A549 (cell line): ENCODE results near the gene CBX4. TPM values are rescaled to one million over a fixed set of nuclear protein-coding genes. Genes with fewer than 3 reads are reported as not detected.
A peak's percentile ranks its signal among the peaks of the same experiment; 100 is the strongest.

Experiments
- ATAC-seq, 2 experiments: fragments of 200-7000 bp in 1 of 2; fragments of >200 bp in 1 of 2; cut with Nextera tagmentation in 1 of 2; cut with Tn5 transposase in 1 of 2; 3 replicates each; pipeline versions ENCODE4 v1.8.0 to v1.9.1; 2018 to 2020; ENCODE audit warnings: mild to moderate bottlenecking in 1 of 2, moderate library complexity in 1 of 2
- CTCF ChIA-PET: fragments of 300-600 bp; sonication (Branson Sonifier 250); formaldehyde crosslinking; extraction: SDS; loops from one replicate; lab custom pipeline; 2021; ENCODE audit warnings: antibody characterized with exemption, inconsistent platforms; lab: Yijun Ruan, JAX
- POLR2A ChIA-PET: fragments of 350-600 bp; formaldehyde crosslinking; extraction: SDS; loops from one replicate; lab custom pipeline; 2021; ENCODE audit warnings: antibody characterized with exemption, inconsistent platforms; lab: Yijun Ruan, JAX
- DNase-seq, 2 experiments: peaks; one replicate each; pipeline versions ENCODE4 v3.0.0 to v3.0.0-alpha.2; 2011 to 2016; ENCODE audit warnings: low read depth in 1 of 2, low spot score in 1 of 2
- FAIRE-seq: peaks from 2 replicates; lab custom pipeline; 2011; peaks lifted over from hg19 to GRCh38; lab: Jason Lieb, UNC
- H3K27ac ChIP-seq, 2 experiments: fragments of >200 bp; sonication (Bioruptor Twin); formaldehyde crosslinking; 3 replicates each; pipeline ENCODE4 v1.5.1; 2016 to 2017
- H3K4me1 ChIP-seq: fragments of >200 bp; sonication (Bioruptor Twin); formaldehyde crosslinking; 3 replicates; pipeline ENCODE4 v1.6.1; 2016
- H3K4me2 ChIP-seq: fragments of >200 bp; sonication (Bioruptor Twin); formaldehyde crosslinking; 3 replicates; pipeline ENCODE4 v1.6.1; 2016
- H3K4me3 ChIP-seq: fragments of >200 bp; sonication (Bioruptor Twin); formaldehyde crosslinking; 3 replicates; pipeline ENCODE4 v1.5.1; 2016
- H3K9me3 ChIP-seq: fragments of >200 bp; sonication (Bioruptor Twin); formaldehyde crosslinking; 3 replicates; pipeline ENCODE4 v1.6.1; 2016
- CBX2 ChIP-seq: fragments of 200-600 bp; sonication (generic); IDR thresholded peaks from 2 replicates; pipeline ENCODE4 v1.6.1; 2016; ENCODE audit warnings: low read depth, mild to moderate bottlenecking, borderline replicate concordance
- CHD2 ChIP-seq: fragments of 150-350 bp; IDR thresholded peaks from 2 replicates; pipeline ENCODE4 v1.6.1; 2014; ENCODE audit warnings: low read length; ENCODE audit not compliant: partially characterized antibody
- EHF ChIP-seq: fragments of 250-450 bp; sonication (Bioruptor Pico); IDR thresholded peaks from 2 replicates; pipeline ENCODE4 v1.5.0; 2020; ENCODE audit warnings: mild to moderate bottlenecking
- EHMT2 ChIP-seq: fragments of 200-600 bp; sonication (generic); IDR thresholded peaks from 2 replicates; pipeline ENCODE4 v1.6.1; 2016; ENCODE audit warnings: antibody characterized with exemption, low read depth, mild to moderate bottlenecking, moderate library complexity
- ELK1 ChIP-seq: fragments of 150-350 bp; IDR thresholded peaks from 2 replicates; pipeline ENCODE4 v1.6.1; 2014; ENCODE audit warnings: low read depth, mild to moderate bottlenecking, low read length
- EP300 ChIP-seq, 2 experiments: fragments of >200 bp; sonication (Bioruptor Twin); formaldehyde crosslinking; IDR thresholded peaks; 2 replicates in 1 of 2; 3 replicates in 1 of 2; pipeline ENCODE4 v1.6.1; 2016 to 2017
- FOSB ChIP-seq: fragments of 250-450 bp; sonication (Bioruptor Pico); IDR thresholded peaks from 2 replicates; pipeline ENCODE4 v1.5.0; 2020; ENCODE audit warnings: mild to moderate bottlenecking, moderate library complexity
- GATA3 ChIP-seq: IDR thresholded peaks from 2 replicates; pipeline ENCODE4 v1.6.1; 2012; ENCODE audit warnings: borderline replicate concordance
- HOXB13 ChIP-seq: fragments of 250-450 bp; sonication (Bioruptor Pico); IDR thresholded peaks from 2 replicates; pipeline ENCODE4 v1.5.0; 2020; ENCODE audit warnings: low read depth, mild to moderate bottlenecking, moderate library complexity
- HOXB5 ChIP-seq: fragments of 250-450 bp; sonication (Bioruptor Pico); IDR thresholded peaks from 2 replicates; pipeline ENCODE4 v1.5.0; 2020; ENCODE audit warnings: mild to moderate bottlenecking, moderate library complexity
- JUNB ChIP-seq: fragments of >200 bp; sonication (Bioruptor Twin); formaldehyde crosslinking; IDR thresholded peaks from 2 replicates; pipeline ENCODE4 v1.6.1; 2016
- MAZ ChIP-seq: fragments of 150-350 bp; IDR thresholded peaks from 2 replicates; pipeline ENCODE4 v1.6.1; 2014; ENCODE audit warnings: antibody characterized with exemption, low read depth, low read length, borderline replicate concordance
- MYC ChIP-seq: IDR thresholded peaks from 2 replicates; pipeline ENCODE4 v1.6.1; 2012; ENCODE audit warnings: mild to moderate bottlenecking, inconsistent platforms, low read length, improper control_type of control experiment, borderline replicate concordance
- NR3C1 ChIP-seq: fragments of >200 bp; sonication (Bioruptor Twin); formaldehyde crosslinking; IDR thresholded peaks from 3 replicates; pipeline ENCODE4 v1.6.1; 2017
- PHF8 ChIP-seq: fragments of 200-600 bp; sonication (generic); IDR thresholded peaks from 2 replicates; pipeline ENCODE4 v1.6.1; 2016; ENCODE audit warnings: low read depth, mild to moderate bottlenecking, antibody characterized with exemption, moderate library complexity, borderline replicate concordance
- POLR2AphosphoS2 ChIP-seq: conservative IDR thresholded peaks from 2 replicates; pipeline ENCODE4 v1.6.1; 2012; ENCODE audit warnings: low read length, improper control_type of control experiment, inconsistent platforms
- RCOR1 ChIP-seq: fragments of 150-350 bp; IDR thresholded peaks from 2 replicates; pipeline ENCODE4 v1.6.1; 2014; ENCODE audit warnings: antibody characterized with exemption, low read length, low read depth
- SMC3 ChIP-seq: fragments of >200 bp; sonication (Bioruptor Twin); formaldehyde crosslinking; IDR thresholded peaks from 3 replicates; pipeline ENCODE4 v1.6.1; 2018; ENCODE audit warnings: inconsistent platforms
- USF2 ChIP-seq: fragments of 450-650 bp; IDR thresholded peaks from 2 replicates; pipeline ENCODE4 v1.6.1; 2014; ENCODE audit warnings: antibody characterized with exemption
- ZC3H11A ChIP-seq: fragments of 450-650 bp; IDR thresholded peaks from 2 replicates; pipeline ENCODE4 v1.6.1; 2014; ENCODE audit warnings: antibody characterized with exemption, mild to moderate bottlenecking
- ZSCAN20 ChIP-seq: fragments of 250-450 bp; sonication (Bioruptor Pico); IDR thresholded peaks from 2 replicates; pipeline ENCODE4 v1.8.0; 2022; ENCODE audit warnings: mild to moderate bottlenecking, moderate library complexity
- WGBS: methylation state at CpG from one replicate; pipeline ENCODE4 v1.1.6; 2017; ENCODE audit errors: missing lambda C conversion rate; 5-methylcytosine and 5-hydroxymethylcytosine counted together
- polyA plus RNA-seq, 4 experiments: library from polyadenylated mRNA; depleted of rRNA in 3 of 4; stranded (reverse); fragments of >200 nt; fragmentation: RNase III in 1 of 4; extraction: RNeasy Plus Mini Kit Qiagen cat#74134 plus additional on column Dnase treatment in 1 of 4; gene quantifications; 2 replicates in 3 of 4; 3 replicates in 1 of 4; pipeline ENCODE4 v1.2.3, GENCODE V29; 2011 to 2017
- TF ChIP-seq, protein P1 (sequence below): IDR thresholded peaks from 2 replicates; pipeline ENCODE4 v1.6.1; 2012; ENCODE audit warnings: low read depth, borderline replicate concordance
- TF ChIP-seq, protein P2 (sequence below): IDR thresholded peaks from 2 replicates; pipeline ENCODE4 v1.6.1; 2012
- TF ChIP-seq, protein P3 (sequence below): fragments of 200-600 bp; sonication (generic); IDR thresholded peaks from 2 replicates; pipeline ENCODE4 v1.6.1; 2016; ENCODE audit warnings: antibody characterized with exemption, mild to moderate bottlenecking, moderate library complexity

Gene CBX4
- polyA plus RNA-seq, 2 of the 4 experiments (the other 2 are of a cell fraction): 31.0 to 34.1 TPM

DNA sequence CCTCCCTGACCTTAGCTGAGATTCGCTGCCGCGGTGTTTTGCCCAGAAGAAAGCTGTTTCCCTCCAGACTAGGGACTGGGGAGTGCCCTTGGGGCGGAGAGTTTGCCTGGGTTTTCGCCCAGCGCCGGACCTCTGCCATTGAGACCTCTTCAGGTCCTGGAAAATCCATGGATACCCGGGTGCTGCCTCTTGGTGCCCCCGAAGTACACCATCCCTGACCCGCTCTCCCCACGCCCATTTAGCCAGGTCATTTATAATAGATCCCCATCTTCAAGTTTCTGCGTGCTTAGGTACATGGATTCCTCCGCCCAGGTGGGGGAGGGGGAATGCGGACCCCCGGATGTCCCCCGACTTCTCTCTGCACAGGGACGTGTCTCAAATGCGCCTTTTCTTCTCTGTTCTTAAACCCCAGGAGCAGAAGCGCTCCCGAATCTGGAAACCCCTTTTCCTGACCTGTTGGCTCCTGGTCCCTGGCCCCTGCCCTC is 27.3 kb downstream of the CBX4 start:
- peaks cover 40% of the 10 kb centered on the region for H3K4me1 ChIP-seq
- no peak for FAIRE-seq
- peak overlapping the region; percentile 51 for H3K4me3 ChIP-seq
- ChIA-PET POLR2A (interaction anchor here (0.8 to 6.6 kb wide), 8 partner anchors 14 to 181 kb away, joined by 3 to 84 read pairs (median 16); partner anchors contain the start of genes CBX4 and CBX8), CTCF (interaction anchor here (0.6 to 39.8 kb wide), 30 partner anchors 4 to 1587 kb away, joined by 3 to 1281 read pairs (median 6); partner anchors contain the start of genes CBX2, CBX4, CBX8 and GAA)
- no peaks in the 10 kb centered on the region for H3K9me3 ChIP-seq
- H3K27ac ChIP-seq: peak overlapping the region; percentile 95 to 99
- 40% methylated on average over 20 of the region's 20 CpGs for WGBS
- TF ChIP-seq JUNB (no peak), CHD2 (no peak), EP300 (IDR thresholded peaks at IDR 0.05) (no peak), HOXB5 (CRISPR knock-in tag) (no peak), USF2 (no peak), EHMT2 (no peak), FOSB (CRISPR knock-in tag) (no peak), POLR2AphosphoS2 (no peak), PHF8 (no peak), ZC3H11A (no peak), MYC (no peak)
- TF ChIP-seq, protein P1, sequence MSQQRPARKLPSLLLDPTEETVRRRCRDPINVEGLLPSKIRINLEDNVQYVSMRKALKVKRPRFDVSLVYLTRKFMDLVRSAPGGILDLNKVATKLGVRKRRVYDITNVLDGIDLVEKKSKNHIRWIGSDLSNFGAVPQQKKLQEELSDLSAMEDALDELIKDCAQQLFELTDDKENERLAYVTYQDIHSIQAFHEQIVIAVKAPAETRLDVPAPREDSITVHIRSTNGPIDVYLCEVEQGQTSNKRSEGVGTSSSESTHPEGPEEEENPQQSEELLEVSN: no peak
- TF ChIP-seq, protein P2, sequence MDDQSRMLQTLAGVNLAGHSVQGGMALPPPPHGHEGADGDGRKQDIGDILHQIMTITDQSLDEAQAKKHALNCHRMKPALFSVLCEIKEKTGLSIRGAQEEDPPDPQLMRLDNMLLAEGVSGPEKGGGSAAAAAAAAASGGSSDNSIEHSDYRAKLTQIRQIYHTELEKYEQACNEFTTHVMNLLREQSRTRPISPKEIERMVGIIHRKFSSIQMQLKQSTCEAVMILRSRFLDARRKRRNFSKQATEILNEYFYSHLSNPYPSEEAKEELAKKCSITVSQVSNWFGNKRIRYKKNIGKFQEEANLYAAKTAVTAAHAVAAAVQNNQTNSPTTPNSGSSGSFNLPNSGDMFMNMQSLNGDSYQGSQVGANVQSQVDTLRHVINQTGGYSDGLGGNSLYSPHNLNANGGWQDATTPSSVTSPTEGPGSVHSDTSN: no peak
- TF ChIP-seq, protein P3, sequence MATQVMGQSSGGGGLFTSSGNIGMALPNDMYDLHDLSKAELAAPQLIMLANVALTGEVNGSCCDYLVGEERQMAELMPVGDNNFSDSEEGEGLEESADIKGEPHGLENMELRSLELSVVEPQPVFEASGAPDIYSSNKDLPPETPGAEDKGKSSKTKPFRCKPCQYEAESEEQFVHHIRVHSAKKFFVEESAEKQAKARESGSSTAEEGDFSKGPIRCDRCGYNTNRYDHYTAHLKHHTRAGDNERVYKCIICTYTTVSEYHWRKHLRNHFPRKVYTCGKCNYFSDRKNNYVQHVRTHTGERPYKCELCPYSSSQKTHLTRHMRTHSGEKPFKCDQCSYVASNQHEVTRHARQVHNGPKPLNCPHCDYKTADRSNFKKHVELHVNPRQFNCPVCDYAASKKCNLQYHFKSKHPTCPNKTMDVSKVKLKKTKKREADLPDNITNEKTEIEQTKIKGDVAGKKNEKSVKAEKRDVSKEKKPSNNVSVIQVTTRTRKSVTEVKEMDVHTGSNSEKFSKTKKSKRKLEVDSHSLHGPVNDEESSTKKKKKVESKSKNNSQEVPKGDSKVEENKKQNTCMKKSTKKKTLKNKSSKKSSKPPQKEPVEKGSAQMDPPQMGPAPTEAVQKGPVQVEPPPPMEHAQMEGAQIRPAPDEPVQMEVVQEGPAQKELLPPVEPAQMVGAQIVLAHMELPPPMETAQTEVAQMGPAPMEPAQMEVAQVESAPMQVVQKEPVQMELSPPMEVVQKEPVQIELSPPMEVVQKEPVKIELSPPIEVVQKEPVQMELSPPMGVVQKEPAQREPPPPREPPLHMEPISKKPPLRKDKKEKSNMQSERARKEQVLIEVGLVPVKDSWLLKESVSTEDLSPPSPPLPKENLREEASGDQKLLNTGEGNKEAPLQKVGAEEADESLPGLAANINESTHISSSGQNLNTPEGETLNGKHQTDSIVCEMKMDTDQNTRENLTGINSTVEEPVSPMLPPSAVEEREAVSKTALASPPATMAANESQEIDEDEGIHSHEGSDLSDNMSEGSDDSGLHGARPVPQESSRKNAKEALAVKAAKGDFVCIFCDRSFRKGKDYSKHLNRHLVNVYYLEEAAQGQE: no peak
- no peak for DNase-seq
- H3K4me2 ChIP-seq: peak overlapping the region; percentile 94
- no peak for ATAC-seq

- FAIRE-seq: peak; percentile 28
- ChIA-PET POLR2A (interaction anchor here (0.8 to 6.6 kb wide), 9 partner anchors 14 to 182 kb away, joined by 3 to 84 read pairs (median 11); partner anchors contain the start of genes CBX4 and CBX8), CTCF (interaction anchor here (0.6 to 39.8 kb wide), 35 partner anchors 3 to 1588 kb away, joined by 3 to 1281 read pairs (median 5); partner anchors contain the start of genes CBX2, CBX4, CBX8 and GAA)
- DNase-seq: peak; percentile 87 to 94
- H3K9me3 ChIP-seq: no peaks in the 10 kb centered on the region
- peak overlapping the region; percentile 95 to 99 for H3K27ac ChIP-seq
- peak overlapping the region; percentile 94 for H3K4me2 ChIP-seq
- ATAC-seq: peak; percentile 52 to 74
- peak overlapping the region; percentile 51 for H3K4me3 ChIP-seq
- H3K4me1 ChIP-seq: peaks cover 40% of the 10 kb centered on the region
- WGBS: 5% methylated on average over 52 of the region's 66 CpGs
- TF ChIP-seq FOSB (CRISPR knock-in tag) (no peak), HOXB13 (CRISPR knock-in tag) (no peak), ZSCAN20 (CRISPR knock-in tag) (no peak), SMC3 (peak; percentile 92), EHF (no peak), ELK1 (no peak), MAZ (peak; percentile 97), CBX2 (no peak), RCOR1 (no peak), JUNB (no peak), GATA3 (no peak), NR3C1 (no peak)
- TF ChIP-seq, protein P1: peak; percentile 68
- TF ChIP-seq, protein P2: peak; percentile 28; the same call in 1 of the 2 replicates
These were observed 28.0 kb downstream of the CBX4 start for GRCh38 chr17:79811011-79811867.
